HUES48 (cell line): Measurements from ENCODE around the gene SAMSN1.

ENCODE experiments used
- H3K27ac ChIP-seq: one replicate; pipeline ENCODE4 v1.7.0; 2013; ENCODE audit warnings: low read depth, low read length, inconsistent platforms
- H3K27me3 ChIP-seq: 2 replicates; pipeline ENCODE4 v1.6.1; 2013; ENCODE audit warnings: mild to moderate bottlenecking, low read length; ENCODE audit not compliant: control insufficient read depth, insufficient read depth
- H3K36me3 ChIP-seq: 2 replicates; pipeline ENCODE4 v1.6.1; 2013; ENCODE audit warnings: low read length; ENCODE audit not compliant: control insufficient read depth, insufficient read depth
- H3K4me1 ChIP-seq: 2 replicates; pipeline ENCODE4 v1.6.1; 2013; ENCODE audit warnings: mild to moderate bottlenecking, low read length; ENCODE audit not compliant: control insufficient read depth, insufficient read depth
- H3K4me3 ChIP-seq: 2 replicates; pipeline ENCODE4 v1.5.1; 2013; ENCODE audit warnings: mild to moderate bottlenecking, low read depth, low read length
- H3K9ac ChIP-seq: 2 replicates; pipeline ENCODE4 v1.6.1; 2013; ENCODE audit warnings: mild to moderate bottlenecking, low read depth, low read length, moderate library complexity
- H3K9me3 ChIP-seq: 2 replicates; pipeline ENCODE4 v1.6.1; 2013; ENCODE audit warnings: low read length; ENCODE audit not compliant: control insufficient read depth, insufficient read depth

Gene SAMSN1

DNA sequence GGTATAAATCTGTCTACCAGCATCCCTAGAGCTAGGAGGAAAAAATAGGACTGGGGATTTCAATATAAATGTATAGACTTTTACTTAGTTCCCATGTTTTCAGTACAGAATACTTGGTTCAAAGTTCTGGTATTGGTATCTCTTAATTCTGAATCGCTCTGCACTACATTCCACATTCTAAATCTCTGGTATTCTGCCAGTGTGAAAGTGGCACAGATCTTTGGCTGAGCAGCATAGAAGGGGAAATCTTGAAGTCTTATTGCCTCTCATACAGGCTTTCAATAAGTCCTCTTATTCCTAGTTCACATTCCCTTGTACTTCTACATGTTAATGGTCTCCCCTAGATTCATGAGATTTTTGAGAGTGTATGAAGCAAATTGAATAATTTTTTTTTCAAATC is 89.2 kb downstream of the SAMSN1 start:
- Histone ChIP-seq H3K9ac (no peak overlapping the region), H3K9me3 (no peaks in the 10 kb centered on the region), H3K4me1 (0 out of 2 replicates have a peak, but pooled peaks cover 2% of the 10 kb centered on the region), H3K27ac (no peak overlapping the region), H3K27me3 (no peaks in the 10 kb centered on the region), H3K4me3 (no peak overlapping the region), H3K36me3 (no peaks in the 10 kb centered on the region)

DNA sequence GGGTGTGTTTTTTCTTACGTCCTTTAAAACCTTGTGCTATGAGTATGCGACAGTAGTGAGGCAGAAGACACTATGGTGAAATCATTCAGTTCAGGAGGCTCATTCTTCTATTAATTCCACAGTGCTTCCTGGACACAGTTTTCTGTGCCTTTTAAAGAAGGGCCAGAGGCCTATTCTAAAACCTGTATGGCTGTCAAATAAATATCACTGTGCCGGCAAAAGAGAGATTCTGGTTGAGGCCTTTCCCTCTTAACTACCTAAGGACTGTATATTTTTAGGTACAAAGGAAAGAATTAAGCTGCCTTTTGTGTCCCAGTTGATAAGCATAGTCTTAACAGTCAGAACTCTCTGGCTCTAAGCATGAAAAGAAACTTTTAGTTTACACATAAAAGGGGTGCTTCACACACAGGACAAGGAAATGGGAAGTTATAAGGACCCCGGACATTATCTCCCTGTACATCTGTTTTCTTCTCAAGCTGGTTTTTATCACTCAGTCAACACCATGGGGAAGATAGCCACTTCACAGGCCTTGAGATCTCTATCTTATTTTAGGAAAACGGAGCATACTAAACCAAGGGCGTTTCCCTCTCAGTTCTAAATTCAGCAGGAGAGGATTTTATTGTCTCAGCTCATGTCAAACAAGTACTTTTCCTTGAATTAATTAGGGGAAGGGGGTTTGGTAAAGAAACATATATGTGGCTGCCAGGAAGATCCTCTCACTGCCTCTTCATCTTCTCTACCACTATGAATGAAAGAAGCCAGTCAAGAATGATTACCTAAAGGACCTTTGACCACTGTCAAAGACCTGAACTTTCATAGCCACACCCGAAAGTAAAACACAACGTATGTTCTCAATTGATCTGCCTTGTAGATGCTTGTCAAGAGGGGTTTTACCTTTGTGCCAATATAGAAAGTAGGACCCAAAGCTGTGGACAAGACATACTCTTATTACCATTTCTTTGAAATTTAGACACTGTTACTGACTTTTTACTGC is 91.8 kb downstream of the SAMSN1 start:
- 0 out of 2 replicates have a peak, but pooled peaks cover 2% of the 10 kb centered on the region for H3K4me1 ChIP-seq
- no peaks in the 10 kb centered on the region for H3K36me3 ChIP-seq
- H3K27ac ChIP-seq: no peak overlapping the region
- H3K9ac ChIP-seq: no peak overlapping the region
- no peaks in the 10 kb centered on the region for H3K9me3 ChIP-seq
- H3K27me3 ChIP-seq: no peaks in the 10 kb centered on the region
- H3K4me3 ChIP-seq: no peak overlapping the region

GRCh38 chr21:14453339-14454015 is 92.6 kb downstream of the SAMSN1 start:
- no peaks in the 10 kb centered on the region for H3K27me3 ChIP-seq
- H3K9me3 ChIP-seq: no peaks in the 10 kb centered on the region
- H3K4me3 ChIP-seq: no peak overlapping the region
- no peak overlapping the region for H3K27ac ChIP-seq
- no peak overlapping the region for H3K9ac ChIP-seq
- no peaks in the 10 kb centered on the region for H3K36me3 ChIP-seq
- H3K4me1 ChIP-seq: 0 out of 2 replicates have a peak, but pooled peaks cover 2% of the 10 kb centered on the region

- H3K9me3 ChIP-seq: no peaks in the 10 kb centered on the region
- H3K4me3 ChIP-seq: no peak overlapping the region
- H3K27me3 ChIP-seq: no peaks in the 10 kb centered on the region
- H3K27ac ChIP-seq: no peak overlapping the region
- 0 out of 2 replicates have a peak, but pooled peaks cover 2% of the 10 kb centered on the region for H3K4me1 ChIP-seq
- H3K36me3 ChIP-seq: no peaks in the 10 kb centered on the region
- H3K9ac ChIP-seq: no peak overlapping the region
These were observed 93.3 kb downstream of the SAMSN1 start for GRCh38 chr21:14452727-14453241.

DNA sequence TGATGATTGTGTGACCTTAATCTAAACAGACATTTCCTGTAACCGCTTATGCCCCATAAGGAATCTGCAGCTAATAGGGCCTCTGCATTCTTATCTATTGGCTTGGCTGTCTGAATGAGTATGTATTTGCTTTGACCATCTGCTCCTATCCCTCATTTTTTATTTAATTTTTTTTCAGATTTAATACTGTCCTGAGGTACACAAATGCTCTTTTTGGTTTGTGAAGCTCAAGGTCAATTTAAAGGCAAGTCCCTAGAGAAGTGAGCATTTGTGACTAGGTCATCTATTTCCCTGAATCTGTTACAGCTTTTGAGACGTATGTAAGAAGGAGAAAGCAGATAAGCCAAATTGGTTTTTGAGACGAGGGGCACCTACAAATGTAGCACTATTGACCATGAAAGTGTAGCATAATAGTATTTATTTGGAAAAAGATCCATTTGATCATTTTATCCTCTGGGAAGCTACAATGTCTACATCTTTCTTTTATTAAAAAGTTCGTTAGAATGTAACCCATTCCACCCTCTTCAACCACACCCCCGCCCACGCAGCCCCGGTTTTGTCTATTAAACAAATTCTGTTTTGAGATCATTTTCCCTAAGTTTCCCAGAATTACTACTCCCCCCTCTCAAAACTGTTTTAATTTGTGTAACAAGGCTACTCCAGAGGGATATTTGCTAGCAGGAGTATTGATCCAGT is 93.9 kb downstream of the SAMSN1 start:
- 0 out of 2 replicates have a peak, but pooled peaks cover 2% of the 10 kb centered on the region for H3K4me1 ChIP-seq
- H3K27ac ChIP-seq: no peak overlapping the region
- H3K9ac ChIP-seq: no peak overlapping the region
- H3K36me3 ChIP-seq: no peaks in the 10 kb centered on the region
- H3K9me3 ChIP-seq: no peaks in the 10 kb centered on the region
- no peak overlapping the region for H3K4me3 ChIP-seq
- H3K27me3 ChIP-seq: no peaks in the 10 kb centered on the region

GRCh38 chr21:14451546-14451945 is 94.6 kb downstream of the SAMSN1 start:
- H3K27ac ChIP-seq: no peak overlapping the region
- H3K27me3 ChIP-seq: no peaks in the 10 kb centered on the region
- no peaks in the 10 kb centered on the region for H3K36me3 ChIP-seq
- H3K4me3 ChIP-seq: no peak overlapping the region
- no peaks in the 10 kb centered on the region for H3K9me3 ChIP-seq
- no peak overlapping the region for H3K9ac ChIP-seq
- 0 out of 2 replicates have a peak, but pooled peaks cover 2% of the 10 kb centered on the region for H3K4me1 ChIP-seq

DNA sequence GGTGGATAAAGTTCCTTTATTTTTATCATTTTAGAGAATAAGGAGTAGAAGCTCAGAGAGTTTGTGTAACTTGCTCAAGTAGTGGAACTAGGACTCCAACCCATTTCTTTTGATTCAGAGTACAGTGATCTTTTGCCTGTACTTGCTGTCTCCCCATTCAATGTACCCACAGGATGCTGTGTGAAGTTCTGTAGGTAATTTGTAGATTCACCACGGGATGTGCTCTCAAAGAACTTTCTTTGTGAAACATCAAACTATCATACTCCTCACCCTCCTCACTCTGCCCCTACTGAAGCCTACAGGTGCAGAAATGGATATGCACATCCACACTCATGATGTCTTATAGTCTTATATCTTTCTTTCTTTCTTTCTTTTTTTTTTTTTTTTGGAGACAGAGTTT is 97.3 kb downstream of the SAMSN1 start:
- H3K4me3 ChIP-seq: no peak overlapping the region
- H3K27me3 ChIP-seq: no peaks in the 10 kb centered on the region
- no peaks in the 10 kb centered on the region for H3K36me3 ChIP-seq
- H3K9ac ChIP-seq: no peak overlapping the region
- H3K9me3 ChIP-seq: no peaks in the 10 kb centered on the region
- no peaks in the 10 kb centered on the region for H3K4me1 ChIP-seq
- H3K27ac ChIP-seq: no peak overlapping the region

DNA sequence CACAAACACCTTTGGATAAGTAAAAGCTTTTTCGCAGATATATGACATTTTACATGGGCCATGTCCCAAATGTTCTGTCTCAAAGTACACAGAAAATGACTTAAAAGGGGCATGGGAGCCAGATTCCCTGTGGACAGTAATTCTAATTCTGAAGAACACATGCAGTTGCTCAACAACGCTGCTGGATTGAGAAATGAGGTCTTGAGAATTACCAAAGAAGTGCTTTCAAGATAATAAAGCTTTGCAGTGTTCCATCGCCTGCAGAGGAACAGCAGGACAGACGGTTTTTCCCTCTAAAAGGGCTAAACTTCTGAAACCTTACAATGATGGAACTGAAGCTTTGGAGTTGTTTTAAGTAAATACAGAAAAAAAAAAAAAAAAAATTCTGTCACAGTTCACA is 107.9 kb downstream of the SAMSN1 start:
- Histone ChIP-seq H3K36me3 (no peaks in the 10 kb centered on the region), H3K4me1 (no peaks in the 10 kb centered on the region), H3K27me3 (no peaks in the 10 kb centered on the region), H3K9ac (no peak overlapping the region), H3K27ac (no peak overlapping the region), H3K9me3 (peaks cover 2% of the 10 kb centered on the region; the same call in 1 of the 2 replicates), H3K4me3 (no peak overlapping the region)

DNA sequence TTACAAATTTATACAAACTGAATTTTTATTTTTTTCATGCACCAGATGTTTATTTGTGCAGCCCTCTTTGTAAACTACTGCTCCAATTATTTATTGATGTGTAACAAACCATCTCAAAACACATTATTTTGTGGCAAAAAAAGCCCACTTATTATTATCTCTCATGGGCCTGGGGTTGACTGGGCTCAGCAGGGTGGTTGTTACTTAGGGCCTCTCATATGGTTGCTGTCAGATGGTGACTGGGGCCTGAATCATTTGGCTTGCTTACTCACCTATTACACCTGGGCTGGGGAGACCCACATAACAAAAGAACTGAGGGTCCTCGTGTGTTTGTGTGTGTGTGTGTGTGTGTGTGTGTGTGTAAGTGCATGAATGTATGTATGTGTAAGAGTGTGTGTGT is 110.7 kb downstream of the SAMSN1 start:
- Histone ChIP-seq H3K9ac (no peak overlapping the region), H3K36me3 (no peaks in the 10 kb centered on the region), H3K27me3 (no peaks in the 10 kb centered on the region), H3K27ac (no peak overlapping the region), H3K4me3 (no peak overlapping the region), H3K4me1 (no peaks in the 10 kb centered on the region), H3K9me3 (peaks cover 2% of the 10 kb centered on the region; the same call in 1 of the 2 replicates)
